CD4-positive, CD25-positive, alpha-beta regulatory T cell (primary cell): ENCODE data around the gene PKDREJ. TPM values are rescaled to one million over a fixed set of nuclear protein-coding genes. Genes with fewer than 3 reads are reported as not detected.
"Not testable (repeated sequence)": the region's sequence is repeated elsewhere in the genome, so short reads cannot be mapped to it uniquely, and the experiment has no call there.

Source experiments
- ATAC-seq, 2 donors: fragments of 150-1000 bp; cut with Tn5 transposase; one replicate each; pipeline ENCODE4 v1.10.0; 2021; ENCODE audit warnings: low read depth in 2 of 2, moderate number of reproducible peaks in 2 of 2, moderate library complexity in 1 of 2
- DNase-seq, 3 donors: peaks; one replicate each; pipeline versions ENCODE4 v3.0.0 to v3.0.0-alpha.2; 2012 to 2022; ENCODE audit warnings: mixed read lengths in 1 of 3
- H3K27ac ChIP-seq: one replicate; pipeline ENCODE4 v1.7.0; 2013; ENCODE audit warnings: mild to moderate bottlenecking, low read length; ENCODE audit not compliant: insufficient read depth, poor library complexity, severe bottlenecking
- H3K27me3 ChIP-seq: one replicate; pipeline ENCODE4 v1.7.0; 2013; ENCODE audit warnings: low read length; ENCODE audit not compliant: control insufficient read depth, insufficient read depth
- H3K36me3 ChIP-seq: one replicate; pipeline ENCODE4 v1.7.0; 2013; ENCODE audit warnings: mild to moderate bottlenecking, low read length, moderate library complexity; ENCODE audit not compliant: control insufficient read depth, insufficient read depth
- H3K4me1 ChIP-seq: 2 replicates; pipeline ENCODE4 v1.7.0; 2013; ENCODE audit warnings: mild to moderate bottlenecking, low read length; ENCODE audit not compliant: insufficient read depth, control insufficient read depth, poor library complexity, severe bottlenecking
- H3K4me3 ChIP-seq: one replicate; pipeline ENCODE4 v1.7.0; 2013; ENCODE audit warnings: low read depth, mild to moderate bottlenecking, low read length, moderate library complexity
- H3K9me3 ChIP-seq, 2 experiments: 1 replicate in 1 of 2; 2 replicates in 1 of 2; pipeline ENCODE4 v1.7.0; 2013; ENCODE audit warnings: low read length in 2 of 2, mild to moderate bottlenecking in 1 of 2, moderate library complexity in 1 of 2; ENCODE audit not compliant: control insufficient read depth in 2 of 2
- H3K27ac Mint-ChIP-seq, 3 donors: one replicate each; pipeline ENCODE4 v1.8.0; 2020 to 2022; ENCODE audit warnings: mild to moderate bottlenecking in 3 of 3, mixed read lengths in 3 of 3, moderate library complexity in 2 of 3
- H3K27me3 Mint-ChIP-seq: one replicate; pipeline ENCODE4 v1.8.0; 2022; ENCODE audit warnings: mild to moderate bottlenecking, mixed read lengths
- H3K36me3 Mint-ChIP-seq: one replicate; pipeline ENCODE4 v1.8.0; 2020; ENCODE audit warnings: mixed read lengths
- H3K4me1 Mint-ChIP-seq, 4 donors: one replicate each; pipeline ENCODE4 v1.8.0; 2020 to 2022; ENCODE audit warnings: mixed read lengths in 4 of 4, mild to moderate bottlenecking in 1 of 4
- H3K4me3 Mint-ChIP-seq, 4 donors: one replicate each; pipeline ENCODE4 v1.8.0; 2020 to 2022; ENCODE audit warnings: mild to moderate bottlenecking in 4 of 4, mixed read lengths in 4 of 4, moderate library complexity in 3 of 4
- H3K9me3 Mint-ChIP-seq, 7 donors: one replicate each; pipeline ENCODE4 v1.8.0; 2020 to 2022; ENCODE audit warnings: mixed read lengths in 7 of 7, mild to moderate bottlenecking in 3 of 7, moderate library complexity in 2 of 7
- polyA plus RNA-seq, 4 donors: library from polyadenylated mRNA; unstranded; fragments of 300-500 nt; fragmentation: Illumina TruSeq; gene quantifications; one replicate each; pipeline ENCODE4 v1.2.3, GENCODE V29; 2021
- total RNA-seq: library from RNA; stranded (reverse); gene quantifications from one replicate; pipeline ENCODE4 v1.2.3, GENCODE V29; 2022

PKDREJ gene, protein sequence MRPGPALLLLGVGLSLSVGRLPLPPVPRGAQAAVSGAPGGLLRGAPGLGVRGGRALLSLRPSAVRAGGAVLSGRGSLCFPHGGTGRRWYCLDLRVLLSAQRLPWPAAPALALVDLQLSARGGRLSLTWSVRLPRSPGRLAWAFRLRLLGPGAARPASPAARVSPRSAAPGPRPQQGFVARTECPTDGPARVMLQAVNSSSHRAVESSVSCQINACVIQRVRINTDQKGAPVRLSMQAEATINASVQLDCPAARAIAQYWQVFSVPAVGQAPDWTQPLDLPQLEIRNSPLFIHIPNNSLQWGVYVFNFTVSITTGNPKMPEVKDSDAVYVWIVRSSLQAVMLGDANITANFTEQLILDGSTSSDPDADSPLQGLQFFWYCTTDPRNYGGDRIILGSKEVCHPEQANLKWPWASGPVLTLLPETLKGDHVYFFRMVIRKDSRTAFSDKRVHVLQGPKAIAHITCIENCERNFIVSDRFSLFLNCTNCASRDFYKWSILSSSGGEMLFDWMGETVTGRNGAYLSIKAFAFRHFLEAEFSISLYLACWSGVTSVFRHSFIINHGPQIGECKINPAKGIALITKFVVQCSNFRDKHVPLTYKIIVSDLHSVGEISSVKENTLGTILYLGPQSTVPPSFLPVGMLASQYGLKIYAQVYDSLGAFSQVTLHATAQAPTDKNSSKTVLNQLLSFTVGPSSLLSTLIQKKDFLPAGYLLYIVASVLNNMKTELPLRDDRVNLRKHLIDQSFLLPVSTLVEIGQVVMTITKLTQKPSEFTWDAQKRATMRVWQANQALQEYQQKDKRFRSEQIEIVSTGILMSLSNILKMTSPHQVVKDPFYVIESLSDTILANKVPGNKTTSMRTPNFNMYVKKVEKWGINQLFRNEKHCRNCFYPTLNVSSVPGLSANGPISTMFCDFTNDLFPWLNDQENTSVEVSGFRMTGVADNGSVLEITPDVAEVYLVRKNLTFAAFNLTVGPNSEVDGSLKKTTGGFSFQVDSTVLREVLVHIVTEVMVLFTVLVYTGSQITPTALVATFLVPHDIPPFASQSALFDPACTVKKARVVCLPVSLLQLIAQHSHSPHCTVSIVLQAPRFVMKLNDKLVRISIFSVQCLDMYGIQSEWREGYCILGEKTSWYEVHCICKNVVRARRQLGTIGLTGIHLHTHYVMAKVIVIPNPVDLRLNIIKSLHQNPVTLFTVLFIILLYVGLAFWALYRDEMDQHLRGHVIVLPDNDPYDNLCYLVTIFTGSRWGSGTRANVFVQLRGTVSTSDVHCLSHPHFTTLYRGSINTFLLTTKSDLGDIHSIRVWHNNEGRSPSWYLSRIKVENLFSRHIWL (N-terminal part only)
- not detected for total RNA-seq
- polyA plus RNA-seq: under 1 TPM in 1 of 4 donors, not detected in 3; 0.19 TPM

DNA sequence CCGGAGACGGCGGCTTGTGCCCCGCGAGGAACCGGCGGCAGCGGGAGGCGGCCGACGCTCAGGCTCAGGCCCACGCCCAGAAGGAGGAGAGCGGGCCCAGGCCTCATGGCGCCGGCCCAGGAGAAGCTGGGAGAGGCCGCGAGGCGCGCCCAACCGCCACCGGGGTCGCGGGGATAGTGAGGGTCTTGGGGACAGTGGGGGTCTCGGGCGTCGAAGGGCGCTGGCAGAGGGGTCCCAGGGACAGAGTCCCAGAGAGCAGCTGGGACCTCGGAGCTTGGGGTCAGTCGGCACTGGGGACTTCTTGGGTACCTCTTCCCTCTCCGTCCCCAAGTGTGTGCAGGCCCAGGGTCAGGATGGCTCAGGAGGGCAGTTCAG lies at the start of gene PKDREJ:
PKDREJ (minus strand) TSS at position 128 of the 375 bp plus-strand sequence; CDS start at position 107, 21 bp downstream.
- H3K27ac Mint-ChIP-seq: no peak within 1 kb of the TSS
- no peaks in the 10 kb centered on the region for H3K36me3 ChIP-seq
- H3K27me3 Mint-ChIP-seq: peaks cover 71% of the 10 kb centered on the region
- DNase-seq (no peak), ATAC-seq (no peak)
- H3K4me3 ChIP-seq: no peak within 1 kb of the TSS
- no peaks in the 10 kb centered on the region for H3K4me1 ChIP-seq
- H3K4me3 Mint-ChIP-seq: peak within 1 kb of the TSS in 2 of 4 donors; percentile 35 to 66
- peaks cover 34% of the 10 kb centered on the region for H3K27me3 ChIP-seq
- no peak within 1 kb of the TSS for H3K27ac ChIP-seq
- no peaks in the 10 kb centered on the region for H3K36me3 Mint-ChIP-seq
- no peaks in the 10 kb centered on the region for H3K9me3 ChIP-seq
- peaks cover 0 to 20% (median 9%) of the 10 kb centered on the region in 4 donors for H3K4me1 Mint-ChIP-seq
- H3K9me3 Mint-ChIP-seq: peaks cover 0 to 5% (median 0%) of the 10 kb centered on the region in 7 donors

DNA sequence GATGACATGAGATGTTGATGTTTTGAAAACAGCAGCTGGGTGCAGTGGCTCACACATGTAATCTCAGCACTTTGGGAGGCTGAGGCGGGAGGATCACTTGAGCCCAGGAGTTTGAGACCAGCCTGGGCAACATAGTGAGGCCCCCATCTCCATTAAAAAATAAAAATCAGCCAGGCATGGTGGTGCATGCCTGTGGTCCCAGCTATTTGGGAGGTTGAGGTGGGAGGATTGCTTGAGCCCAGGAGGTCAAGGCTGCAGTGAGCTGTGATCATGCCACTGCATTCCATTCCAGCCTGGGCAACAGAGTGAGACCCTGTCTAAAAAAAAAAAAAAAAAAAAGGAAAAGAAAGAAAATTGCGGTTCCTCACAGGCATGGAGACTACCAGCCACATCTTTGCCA lies 49.7 kb upstream of the PKDREJ start:
- H3K27ac ChIP-seq, H3K4me1 Mint-ChIP-seq, H3K27ac Mint-ChIP-seq, H3K4me1 ChIP-seq, ATAC-seq, H3K4me3 Mint-ChIP-seq, H3K27me3 ChIP-seq, H3K27me3 Mint-ChIP-seq, H3K9me3 Mint-ChIP-seq, H3K36me3 ChIP-seq, DNase-seq, H3K36me3 Mint-ChIP-seq, H3K9me3 ChIP-seq, H3K4me3 ChIP-seq: not testable (repeated sequence)

DNA sequence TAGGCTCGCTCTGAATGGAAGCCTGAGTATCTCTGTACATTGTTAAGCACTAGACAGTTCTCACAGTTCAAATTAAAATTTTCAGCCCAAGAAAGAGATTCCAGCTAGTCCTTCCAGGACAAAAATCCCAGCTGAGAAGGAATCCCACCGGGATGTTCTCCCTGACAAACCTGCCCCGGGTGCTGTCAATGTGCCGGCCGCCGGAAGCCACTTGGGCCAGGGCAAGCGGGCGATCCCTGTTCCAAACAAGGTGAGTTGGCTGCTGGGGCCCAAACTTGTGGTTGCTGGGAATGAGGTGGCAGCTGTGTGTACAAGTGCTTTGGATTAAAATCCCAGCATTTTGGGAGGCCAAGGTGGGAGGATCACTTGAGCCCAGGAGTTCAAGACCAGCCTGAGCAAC lies 48.9 kb upstream of the PKDREJ start:
- H3K9me3 Mint-ChIP-seq: no peaks in the 10 kb centered on the region
- no peaks in the 10 kb centered on the region for H3K4me1 ChIP-seq
- ATAC-seq (no peak), DNase-seq (no peak)
- no peaks in the 10 kb centered on the region for H3K27me3 ChIP-seq
- no peak overlapping the region for H3K4me3 ChIP-seq
- H3K27ac ChIP-seq: no peak overlapping the region
- no peak overlapping the region for H3K4me3 Mint-ChIP-seq
- H3K9me3 ChIP-seq: no peaks in the 10 kb centered on the region
- H3K36me3 ChIP-seq: no peaks in the 10 kb centered on the region
- H3K4me1 Mint-ChIP-seq: peaks cover 0 to 11% (median 4%) of the 10 kb centered on the region in 4 donors
- H3K36me3 Mint-ChIP-seq: no peaks in the 10 kb centered on the region
- peak overlapping the region in 1 of 3 donors; percentile 12 for H3K27ac Mint-ChIP-seq
- H3K27me3 Mint-ChIP-seq: no peaks in the 10 kb centered on the region

DNA sequence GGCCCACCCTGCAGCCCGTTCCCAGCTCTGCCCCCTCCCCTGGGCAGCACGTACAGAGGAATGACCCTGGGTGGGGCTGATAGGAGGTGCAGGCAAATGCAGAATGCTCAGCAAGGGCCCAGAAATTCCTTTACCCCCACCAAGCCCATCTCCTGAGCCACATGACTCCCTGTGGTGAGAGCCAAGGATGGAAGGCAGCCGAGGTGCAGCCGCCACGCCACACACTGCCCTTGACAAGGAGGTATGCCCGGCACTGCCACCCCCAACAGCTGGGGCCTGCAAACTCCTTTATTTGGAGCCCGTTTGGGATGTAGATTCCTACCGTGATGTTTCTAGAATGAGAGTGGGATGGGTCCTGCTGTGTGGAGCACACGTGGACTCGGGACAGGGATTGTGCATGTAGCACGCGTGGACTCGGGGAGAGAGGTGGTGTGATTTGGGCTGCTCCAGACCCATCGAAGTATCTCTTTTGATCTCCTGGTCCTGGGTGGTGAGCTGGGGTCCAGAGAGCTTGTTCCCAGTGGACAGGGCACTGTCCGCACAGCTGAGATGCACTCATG lies 46.5 kb upstream of the PKDREJ start:
- Histone ChIP-seq H3K27me3 (no peaks in the 10 kb centered on the region), H3K36me3 (no peaks in the 10 kb centered on the region), H3K9me3 (no peaks in the 10 kb centered on the region), H3K4me1 (no peaks in the 10 kb centered on the region), H3K4me3 (no peak overlapping the region), H3K27ac (no peak overlapping the region)
- Mint-ChIP-seq H3K27me3 (no peaks in the 10 kb centered on the region), H3K36me3 (no peaks in the 10 kb centered on the region), H3K27ac (peak overlapping the region in 2 of 3 donors; percentile 14 to 77), H3K4me3 (no peak overlapping the region), H3K4me1 (peaks cover 0 to 10% (median 5%) of the 10 kb centered on the region in 4 donors), H3K9me3 (no peaks in the 10 kb centered on the region)
- DNase-seq: no peak
- ATAC-seq: no peak

DNA sequence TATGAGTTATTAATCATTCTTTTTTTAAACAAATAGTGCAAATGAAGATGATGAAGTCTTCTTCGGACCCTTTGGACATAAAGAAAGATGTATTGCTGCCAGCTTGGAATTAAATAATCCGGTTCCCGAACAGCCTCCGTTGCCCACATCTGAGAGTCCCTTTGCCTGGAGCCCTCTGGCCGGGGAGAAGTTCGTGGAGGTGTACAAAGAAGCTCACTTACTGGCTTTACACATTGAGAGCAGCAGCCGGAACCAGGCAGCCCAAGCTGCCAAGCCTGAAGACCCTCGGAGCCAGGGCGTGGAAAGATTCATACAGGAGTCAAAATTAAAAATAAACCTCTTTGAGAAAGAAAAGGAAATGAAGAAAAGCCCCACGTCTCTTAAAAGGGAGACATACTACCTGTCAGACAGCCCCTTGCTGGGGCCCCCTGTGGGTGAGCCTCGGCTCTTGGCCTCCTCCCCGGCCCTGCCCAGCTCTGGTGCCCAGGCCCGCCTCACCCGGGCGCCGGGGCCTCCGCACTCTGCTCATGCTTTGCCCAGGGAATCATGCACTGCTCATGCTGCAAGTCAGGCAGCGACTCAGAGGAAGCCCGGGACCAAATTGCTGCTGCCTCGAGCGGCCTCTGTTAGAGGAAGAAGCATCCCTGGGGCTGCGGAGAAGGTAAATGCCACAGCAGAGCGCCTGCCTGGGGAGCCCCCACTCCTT lies 45.3 kb upstream of the PKDREJ start:
- H3K9me3 Mint-ChIP-seq: no peaks in the 10 kb centered on the region
- Histone ChIP-seq H3K27me3 (no peaks in the 10 kb centered on the region), H3K4me1 (peaks cover 5% of the 10 kb centered on the region), H3K36me3 (no peaks in the 10 kb centered on the region), H3K4me3 (no peak overlapping the region), H3K9me3 (no peaks in the 10 kb centered on the region), H3K27ac (no peak overlapping the region)
- H3K4me3 Mint-ChIP-seq: no peak overlapping the region
- H3K4me1 Mint-ChIP-seq: peaks cover 2 to 14% (median 10%) of the 10 kb centered on the region in 4 donors
- ATAC-seq (no peak), DNase-seq (no peak)
- no peaks in the 10 kb centered on the region for H3K36me3 Mint-ChIP-seq
- H3K27me3 Mint-ChIP-seq: no peaks in the 10 kb centered on the region
- H3K27ac Mint-ChIP-seq: no peak overlapping the region

DNA sequence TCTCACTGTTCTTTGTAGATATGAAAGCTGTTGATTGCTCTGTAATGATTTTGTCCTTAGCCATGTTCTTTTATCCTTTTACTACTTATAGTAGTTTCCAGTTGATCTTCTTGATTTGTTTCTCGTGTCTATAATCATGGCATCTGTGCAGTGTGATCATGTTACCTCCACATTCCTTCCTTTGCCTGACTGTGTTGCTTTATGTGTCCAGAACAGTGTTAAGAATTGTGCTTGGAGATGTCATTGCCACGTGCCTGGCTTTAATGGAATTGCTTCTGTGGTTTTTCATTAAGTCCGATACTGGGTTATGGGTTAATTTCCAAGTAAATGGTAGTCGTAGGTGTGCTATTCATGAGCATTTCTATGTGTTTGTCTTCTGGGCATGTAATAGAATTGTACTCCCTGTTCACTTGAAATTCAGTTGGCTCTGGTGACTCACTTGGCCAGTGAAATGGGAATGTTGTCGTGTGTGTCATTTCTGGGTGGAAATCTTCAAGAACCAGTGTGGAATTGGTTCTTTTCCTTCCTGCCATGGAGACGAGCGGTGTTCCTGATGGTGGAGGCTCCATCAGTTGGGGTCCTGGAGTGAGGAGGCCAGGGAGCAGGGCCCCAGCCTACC lies 40.3 kb upstream of the PKDREJ start:
- no peak for ATAC-seq
- no peak overlapping the region for H3K4me3 ChIP-seq
- no peak overlapping the region for H3K4me3 Mint-ChIP-seq

More for the DNA sequence above, 40.3 kb upstream of the PKDREJ start:
- H3K9me3 Mint-ChIP-seq: no peaks in the 10 kb centered on the region
- peaks cover 2 to 22% (median 13%) of the 10 kb centered on the region in 4 donors for H3K4me1 Mint-ChIP-seq
- no peaks in the 10 kb centered on the region for H3K36me3 Mint-ChIP-seq
- H3K27me3 Mint-ChIP-seq: peaks cover 5% of the 10 kb centered on the region
- H3K27me3 ChIP-seq: no peaks in the 10 kb centered on the region
- peaks cover 5% of the 10 kb centered on the region for H3K4me1 ChIP-seq
- H3K27ac Mint-ChIP-seq: peak overlapping the region in 2 of 3 donors; percentile 30 to 57
- no peak overlapping the region for H3K27ac ChIP-seq
- no peak for DNase-seq
- no peaks in the 10 kb centered on the region for H3K9me3 ChIP-seq
- H3K36me3 ChIP-seq: no peaks in the 10 kb centered on the region
